A549 (cell line): ENCODE results near the gene FOSL1. TPM values are rescaled to one million over a fixed set of nuclear protein-coding genes. Genes with fewer than 3 reads are reported as not detected.

Experiments used
- BHLHE40 ChIP-seq: IDR thresholded peaks from 2 replicates; pipeline ENCODE4 v1.6.1; 2012; ENCODE audit warnings: low read depth, low read length, inconsistent platforms
- CBX2 ChIP-seq: fragments of 200-600 bp; sonication (generic); IDR thresholded peaks from 2 replicates; pipeline ENCODE4 v1.6.1; 2016; ENCODE audit warnings: low read depth, mild to moderate bottlenecking, borderline replicate concordance
- CTCF ChIP-seq: fragments of >200 bp; sonication (Bioruptor Twin); formaldehyde crosslinking; IDR thresholded peaks from 3 replicates; pipeline ENCODE4 v1.5.1; 2016
- EHF ChIP-seq: fragments of 250-450 bp; sonication (Bioruptor Pico); IDR thresholded peaks from 2 replicates; pipeline ENCODE4 v1.5.0; 2020; ENCODE audit warnings: mild to moderate bottlenecking
- ELK1 ChIP-seq: fragments of 150-350 bp; IDR thresholded peaks from 2 replicates; pipeline ENCODE4 v1.6.1; 2014; ENCODE audit warnings: low read depth, mild to moderate bottlenecking, low read length
- EP300 ChIP-seq, 2 experiments: fragments of >200 bp; sonication (Bioruptor Twin); formaldehyde crosslinking; IDR thresholded peaks; 2 replicates in 1 of 2; 3 replicates in 1 of 2; pipeline ENCODE4 v1.6.1; 2016 to 2017
- FOSB ChIP-seq: fragments of 250-450 bp; sonication (Bioruptor Pico); IDR thresholded peaks from 2 replicates; pipeline ENCODE4 v1.5.0; 2020; ENCODE audit warnings: mild to moderate bottlenecking, moderate library complexity
- HDAC2 ChIP-seq: fragments of 200-600 bp; sonication (generic); IDR thresholded peaks from 2 replicates; pipeline ENCODE4 v1.6.1; 2016
- HEYL ChIP-seq: fragments of 250-450 bp; sonication (Bioruptor Pico); IDR thresholded peaks from 2 replicates; pipeline ENCODE4 v1.8.0; 2021; ENCODE audit warnings: mild to moderate bottlenecking, moderate library complexity
- HOXA7 ChIP-seq: fragments of 250-450 bp; sonication (Bioruptor Pico); IDR thresholded peaks from 2 replicates; pipeline ENCODE4 v1.5.0; 2020; ENCODE audit warnings: mild to moderate bottlenecking, moderate library complexity
- HOXB13 ChIP-seq: fragments of 250-450 bp; sonication (Bioruptor Pico); IDR thresholded peaks from 2 replicates; pipeline ENCODE4 v1.5.0; 2020; ENCODE audit warnings: low read depth, mild to moderate bottlenecking, moderate library complexity
- HOXB5 ChIP-seq: fragments of 250-450 bp; sonication (Bioruptor Pico); IDR thresholded peaks from 2 replicates; pipeline ENCODE4 v1.5.0; 2020; ENCODE audit warnings: mild to moderate bottlenecking, moderate library complexity
- JUN ChIP-seq, 2 experiments: fragments of >200 bp; sonication (Bioruptor Twin); formaldehyde crosslinking; IDR thresholded peaks; 2 replicates in 1 of 2; 3 replicates in 1 of 2; pipeline ENCODE4 v1.6.1; 2016 to 2017
- KDM1A ChIP-seq: fragments of 200-600 bp; sonication (generic); IDR thresholded peaks from 2 replicates; pipeline ENCODE4 v1.6.1; 2016; ENCODE audit warnings: low read depth, mild to moderate bottlenecking
- MAFK ChIP-seq: fragments of 450-650 bp; IDR thresholded peaks from 2 replicates; pipeline ENCODE4 v1.6.1; 2014; ENCODE audit not compliant: partially characterized antibody
- NFE2L2 ChIP-seq: fragments of 150-350 bp; conservative IDR thresholded peaks from 2 replicates; pipeline ENCODE4 v1.6.1; 2014; ENCODE audit warnings: low read length
- NPAS2 ChIP-seq: fragments of 250-450 bp; sonication (Bioruptor Pico); IDR thresholded peaks from 2 replicates; pipeline ENCODE4 v1.8.0; 2022; ENCODE audit warnings: mild to moderate bottlenecking, moderate library complexity, borderline replicate concordance
- PHF8 ChIP-seq: fragments of 200-600 bp; sonication (generic); IDR thresholded peaks from 2 replicates; pipeline ENCODE4 v1.6.1; 2016; ENCODE audit warnings: low read depth, mild to moderate bottlenecking, antibody characterized with exemption, moderate library complexity, borderline replicate concordance
- RAD21 ChIP-seq, 2 experiments: fragments of >200 bp in 1 of 2; sonication (Bioruptor Twin) in 1 of 2; formaldehyde crosslinking in 1 of 2; IDR thresholded peaks in 1 of 2; conservative IDR thresholded peaks in 1 of 2; 2 replicates in 1 of 2; 3 replicates in 1 of 2; pipeline ENCODE4 v1.6.1; 2012 to 2018; ENCODE audit warnings: inconsistent platforms in 1 of 2
- RFX5 ChIP-seq: fragments of 450-650 bp; IDR thresholded peaks from 2 replicates; pipeline ENCODE4 v1.7.1; 2014; ENCODE audit warnings: antibody characterized with exemption, mild to moderate bottlenecking, moderate library complexity
- SMC3 ChIP-seq: fragments of >200 bp; sonication (Bioruptor Twin); formaldehyde crosslinking; IDR thresholded peaks from 3 replicates; pipeline ENCODE4 v1.6.1; 2018; ENCODE audit warnings: inconsistent platforms
- SREBF2 ChIP-seq: fragments of 450-650 bp; IDR thresholded peaks from 2 replicates; pipeline ENCODE4 v1.6.1; 2014; ENCODE audit warnings: mild to moderate bottlenecking, moderate library complexity
- USF2 ChIP-seq: fragments of 450-650 bp; IDR thresholded peaks from 2 replicates; pipeline ENCODE4 v1.6.1; 2014; ENCODE audit warnings: antibody characterized with exemption
- ZNF302 ChIP-seq: fragments of 250-450 bp; sonication (Bioruptor Pico); IDR thresholded peaks from 2 replicates; pipeline ENCODE4 v1.9.0; 2021; ENCODE audit warnings: inconsistent platforms, mild to moderate bottlenecking, moderate library complexity
- ZSCAN20 ChIP-seq: fragments of 250-450 bp; sonication (Bioruptor Pico); IDR thresholded peaks from 2 replicates; pipeline ENCODE4 v1.8.0; 2022; ENCODE audit warnings: mild to moderate bottlenecking, moderate library complexity
- polyA plus RNA-seq, 4 experiments: library from polyadenylated mRNA; depleted of rRNA in 3 of 4; stranded (reverse); fragments of >200 nt; fragmentation: RNase III in 1 of 4; extraction: RNeasy Plus Mini Kit Qiagen cat#74134 plus additional on column Dnase treatment in 1 of 4; gene quantifications; 2 replicates in 3 of 4; 3 replicates in 1 of 4; pipeline ENCODE4 v1.2.3, GENCODE V29; 2011 to 2017
- TF ChIP-seq, protein P1 (sequence below): IDR thresholded peaks from 2 replicates; pipeline ENCODE4 v1.6.1; 2012; ENCODE audit warnings: low read depth, borderline replicate concordance

FOSL1 gene
- polyA plus RNA-seq, 2 of the 4 experiments (the other 2 are of a cell fraction) = 6.7 to 24.1 TPM

DNA sequence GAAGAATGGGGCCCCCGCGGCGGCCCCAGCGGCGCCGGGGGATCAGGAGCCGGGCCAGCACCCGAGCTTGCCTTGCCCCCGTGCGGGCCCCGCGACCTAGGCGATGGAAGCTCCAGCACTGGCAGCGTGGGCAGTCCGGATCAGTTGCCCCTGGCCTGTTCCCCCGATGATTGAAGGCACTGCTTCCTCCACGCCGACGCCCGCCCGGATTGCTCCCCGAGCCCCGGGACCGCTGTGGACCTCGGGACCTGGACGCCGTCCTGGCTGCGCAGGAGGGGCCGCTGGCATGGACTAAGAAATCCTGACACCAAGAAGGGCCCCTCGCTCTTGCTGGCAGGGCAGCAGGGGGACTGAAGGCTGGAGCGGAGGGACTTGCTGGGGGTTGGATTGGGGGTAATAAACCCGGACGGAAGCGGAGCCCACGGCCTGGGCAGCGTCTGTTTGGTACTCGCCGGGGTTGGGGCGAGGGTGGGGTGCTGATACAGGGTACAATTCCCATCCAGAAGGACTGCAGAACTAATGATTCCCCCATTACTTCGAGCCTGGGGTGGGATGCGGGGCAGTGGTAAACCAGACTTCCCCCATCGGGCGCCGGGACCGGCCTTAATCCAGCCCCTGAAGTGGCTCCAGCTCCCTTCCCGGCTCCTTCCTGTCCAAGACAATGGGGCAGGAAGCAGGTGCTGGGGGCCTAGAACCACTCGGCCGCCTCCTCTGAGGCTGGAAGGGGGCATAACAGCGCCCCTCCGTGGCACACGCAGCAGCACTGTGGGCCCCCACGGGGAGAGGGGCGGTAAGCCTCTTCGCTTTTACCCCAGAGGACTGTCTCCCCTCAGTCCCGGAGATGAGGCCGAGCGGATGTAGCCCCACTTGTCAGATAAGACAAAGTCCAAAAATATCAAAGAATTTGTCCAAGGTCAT lies 8.7 kb downstream of the FOSL1 start (continued):
- TF ChIP-seq USF2 = peak; percentile 2; the same call in 1 of the 2 replicates
- peak; percentile 89 for TF ChIP-seq HOXA7 (CRISPR knock-in tag)
- no peak for TF ChIP-seq SREBF2
- peak in 1 of 2 experiments; percentile 60; a peak in 3 of 5 replicates for TF ChIP-seq JUN (IDR thresholded peaks at IDR 0.05)
- TF ChIP-seq ZSCAN20 (CRISPR knock-in tag) = no peak
- no peak for TF ChIP-seq KDM1A
- TF ChIP-seq NPAS2 = no peak
- no peak for TF ChIP-seq HDAC2
- TF ChIP-seq EHF (CRISPR knock-in tag) = no peak
- no peak for TF ChIP-seq HEYL (CRISPR knock-in tag)
- no peak for TF ChIP-seq HOXB13 (CRISPR knock-in tag)
- no peak for TF ChIP-seq BHLHE40
- no peak for TF ChIP-seq SMC3
- TF ChIP-seq, protein P1, sequence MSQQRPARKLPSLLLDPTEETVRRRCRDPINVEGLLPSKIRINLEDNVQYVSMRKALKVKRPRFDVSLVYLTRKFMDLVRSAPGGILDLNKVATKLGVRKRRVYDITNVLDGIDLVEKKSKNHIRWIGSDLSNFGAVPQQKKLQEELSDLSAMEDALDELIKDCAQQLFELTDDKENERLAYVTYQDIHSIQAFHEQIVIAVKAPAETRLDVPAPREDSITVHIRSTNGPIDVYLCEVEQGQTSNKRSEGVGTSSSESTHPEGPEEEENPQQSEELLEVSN = 0 out of 2 replicates have a peak, but pooled peaks have one; percentile 45
- no peak for TF ChIP-seq PHF8
- TF ChIP-seq EP300 (IDR thresholded peaks at IDR 0.05) = no peak
- no peak for TF ChIP-seq HOXB5 (CRISPR knock-in tag)
- TF ChIP-seq ELK1 = no peak
- 0 out of 5 replicates have a peak, but pooled peaks of 1 of the 2 experiments have one; percentile 2 for TF ChIP-seq RAD21 (conservative IDR thresholded peaks at IDR 0.05 in 1 of 2, IDR thresholded peaks at IDR 0.05 in 1 of 2)
- TF ChIP-seq RFX5 = no peak
- peak; percentile 33; the same call in 2 of the 3 replicates for TF ChIP-seq CTCF
- TF ChIP-seq FOSB = peak; percentile 91
- TF ChIP-seq NFE2L2 = no peak
- TF ChIP-seq CBX2 = no peak
- no peak for TF ChIP-seq ZNF302
- TF ChIP-seq MAFK = no peak
- TF ChIP-seq, all 56 proteins: peak for 16
